H1 (cell line): ENCODE data around the gene CCL17. TPM values are rescaled to one million over a fixed set of nuclear protein-coding genes. Genes with fewer than 3 reads are reported as not detected.

Experiments used
- CTCF ChIA-PET: fragments of 300-600 bp; sonication (Branson Sonifier 250); formaldehyde crosslinking; loops from one replicate; lab custom pipeline; 2021; ENCODE audit not compliant: partially characterized antibody; lab: Charles Lee
- POLR2A ChIA-PET: fragments of 300-600 bp; sonication (Branson Sonifier 250); formaldehyde crosslinking; loops from one replicate; lab custom pipeline; 2021; ENCODE audit warnings: inconsistent platforms; ENCODE audit not compliant: partially characterized antibody; lab: Charles Lee
- DNase-seq, 2 experiments: peaks; one replicate each; pipeline versions ENCODE4 v3.0.0 to v3.0.0-alpha.2; 2010 to 2022; ENCODE audit warnings: low spot score in 2 of 2, low read depth in 1 of 2, mixed read lengths in 1 of 2
- FAIRE-seq: peaks from 2 replicates; lab custom pipeline; 2011; peaks lifted over from hg19 to GRCh38; lab: Jason Lieb, UNC
- H2AFZ ChIP-seq: 2 replicates; pipeline ENCODE4 v1.8.1; 2012; ENCODE audit warnings: low read length, inconsistent platforms
- H2AK5ac ChIP-seq: 2 replicates; pipeline ENCODE4 v1.6.1; 2013; ENCODE audit warnings: low read depth, low read length
- H2BK120ac ChIP-seq: replicated peaks from 2 replicates; pipeline ENCODE3; 2013; ENCODE audit warnings: low read depth, low read length, inconsistent platforms
- H2BK12ac ChIP-seq: 2 replicates; pipeline ENCODE4 v1.6.1; 2013; ENCODE audit warnings: low read depth, low read length
- H2BK15ac ChIP-seq: 2 replicates; pipeline ENCODE4 v1.6.1; 2013; ENCODE audit warnings: low read length
- H2BK20ac ChIP-seq: 2 replicates; pipeline ENCODE4 v1.6.1; 2013; ENCODE audit warnings: low read length
- H2BK5ac ChIP-seq: 2 replicates; pipeline ENCODE4 v1.6.1; 2013; ENCODE audit warnings: low read depth, low read length
- H3K14ac ChIP-seq: 2 replicates; pipeline ENCODE4 v1.6.1; 2013; ENCODE audit warnings: inconsistent platforms; ENCODE audit not compliant: insufficient read length
- H3K18ac ChIP-seq: 2 replicates; pipeline ENCODE4 v1.6.1; 2013; ENCODE audit warnings: low read length; ENCODE audit errors: extremely low read depth
- H3K23ac ChIP-seq: 2 replicates; pipeline ENCODE4 v1.6.1; 2013; ENCODE audit warnings: inconsistent platforms; ENCODE audit not compliant: insufficient read length
- H3K23me2 ChIP-seq: 2 replicates; pipeline ENCODE4 v1.6.1; 2013; ENCODE audit warnings: low read depth, low read length
- H3K27ac ChIP-seq: 2 replicates; pipeline ENCODE4 v1.6.1; 2011; ENCODE audit warnings: low read depth, low read length, inconsistent platforms
- H3K27me3 ChIP-seq, 4 experiments: replicated peaks in 1 of 4; 1 replicate in 1 of 4; 2 replicates in 3 of 4; pipeline versions ENCODE4 v1.6.1 to v1.8.1; 2011 to 2013; ENCODE audit warnings: low read length in 3 of 4, mild to moderate bottlenecking in 3 of 4, inconsistent platforms in 2 of 4, mixed read lengths in 2 of 4, moderate library complexity in 1 of 4; ENCODE audit not compliant: control insufficient read depth in 3 of 4, insufficient read depth in 3 of 4; ENCODE audit errors: extremely low read depth in 1 of 4
- H3K36me3 ChIP-seq, 4 experiments: 2 replicates each; pipeline versions ENCODE4 v1.6.1 to v1.8.1; 2011 to 2013; ENCODE audit warnings: mild to moderate bottlenecking in 4 of 4, low read length in 3 of 4, moderate library complexity in 2 of 4, control low read depth in 1 of 4, inconsistent platforms in 1 of 4; ENCODE audit not compliant: insufficient read depth in 4 of 4, control insufficient read depth in 2 of 4
- H3K4ac ChIP-seq: replicated peaks from 2 replicates; pipeline ENCODE3; 2013; ENCODE audit warnings: low read length, low read depth, mixed read lengths, inconsistent platforms; ENCODE audit not compliant: insufficient read length
- H3K4me1 ChIP-seq, 4 experiments: replicated peaks in 1 of 4; 1 replicate in 1 of 4; 2 replicates in 3 of 4; pipeline versions ENCODE4 v1.6.1 to v1.8.1; 2011 to 2013; ENCODE audit warnings: low read length in 3 of 4, inconsistent platforms in 2 of 4, mixed read lengths in 1 of 4; ENCODE audit not compliant: insufficient read depth in 4 of 4, control insufficient read depth in 3 of 4
- H3K4me2 ChIP-seq, 2 experiments: 2 replicates each; pipeline versions ENCODE4 v1.6.1 to v1.8.1; 2011 to 2013; ENCODE audit warnings: low read depth in 2 of 2, low read length in 2 of 2, control low read depth in 1 of 2, inconsistent platforms in 1 of 2, mild to moderate bottlenecking in 1 of 2; ENCODE audit not compliant: insufficient read depth in 1 of 2
- H3K4me3 ChIP-seq, 4 experiments: fragments of 200-600, 300-600 bp in 1 of 4; sonication (generic), shearing (Covaris generic), sonication (Bioruptor Twin) in 1 of 4; 2 replicates each; pipeline versions ENCODE4 v1.5.1 to v1.8.1; 2011 to 2016; ENCODE audit warnings: low read length in 4 of 4, low read depth in 3 of 4, control low read depth in 2 of 4, inconsistent platforms in 2 of 4, mild to moderate bottlenecking in 2 of 4, mixed read lengths in 1 of 4, moderate library complexity in 1 of 4; ENCODE audit not compliant: insufficient read depth in 2 of 4; ENCODE audit errors: extremely low read depth in 1 of 4
- H3K56ac ChIP-seq: replicated peaks from 2 replicates; pipeline ENCODE3; 2013; ENCODE audit warnings: low read depth, mild to moderate bottlenecking, mixed read lengths, low read length, inconsistent platforms; ENCODE audit not compliant: insufficient read length
- H3K79me1 ChIP-seq: 2 replicates; pipeline ENCODE4 v1.6.1; 2013; ENCODE audit warnings: low read depth, low read length, control low read depth
- H3K79me2 ChIP-seq, 2 experiments: 2 replicates each; pipeline versions ENCODE4 v1.6.1 to v1.8.1; 2012 to 2013; ENCODE audit warnings: low read length in 2 of 2, mild to moderate bottlenecking in 2 of 2, inconsistent platforms in 1 of 2; ENCODE audit not compliant: insufficient read depth in 2 of 2, control insufficient read depth in 1 of 2
- H3K9ac ChIP-seq, 4 experiments: replicated peaks in 1 of 4; 1 replicate in 1 of 4; 2 replicates in 3 of 4; pipeline versions ENCODE4 v1.6.1 to v1.8.1; 2011 to 2013; ENCODE audit warnings: low read depth in 3 of 4, low read length in 3 of 4, control low read depth in 2 of 4, mild to moderate bottlenecking in 2 of 4, moderate library complexity in 2 of 4, inconsistent platforms in 1 of 4; ENCODE audit errors: extremely low read depth in 1 of 4
- H3K9me3 ChIP-seq, 2 experiments: 2 replicates each; pipeline versions ENCODE4 v1.6.1 to v1.8.1; 2012 to 2013; ENCODE audit warnings: mild to moderate bottlenecking in 2 of 2, moderate library complexity in 2 of 2, control low read depth in 1 of 2, inconsistent platforms in 1 of 2, low read depth in 1 of 2, low read length in 1 of 2, mixed read lengths in 1 of 2; ENCODE audit not compliant: insufficient read depth in 2 of 2
- H4K20me1 ChIP-seq, 2 experiments: replicated peaks in 1 of 2; 2 replicates each; pipeline versions ENCODE3 to v1.8.1; 2011 to 2013; ENCODE audit warnings: inconsistent platforms in 2 of 2, low read length in 2 of 2, mild to moderate bottlenecking in 1 of 2; ENCODE audit not compliant: insufficient read depth in 2 of 2, control insufficient read depth in 1 of 2
- H4K5ac ChIP-seq: 2 replicates; pipeline ENCODE4 v1.6.1; 2013; ENCODE audit warnings: low read length, low read depth, mixed read lengths, inconsistent platforms; ENCODE audit not compliant: insufficient read length
- H4K8ac ChIP-seq: 2 replicates; pipeline ENCODE4 v1.8.0; 2013; ENCODE audit warnings: mild to moderate bottlenecking, moderate library complexity, low read length, inconsistent platforms; ENCODE audit not compliant: insufficient read depth; ENCODE audit errors: extremely low read depth
- H4K91ac ChIP-seq: replicated peaks from 2 replicates; pipeline ENCODE3; 2013; ENCODE audit warnings: low read length, mixed read lengths, inconsistent platforms; ENCODE audit not compliant: insufficient read length
- BCL11A ChIP-seq, 2 experiments: IDR thresholded peaks; one replicate each; pipeline ENCODE4 v1.6.1; 2011; ENCODE audit warnings: low read depth in 2 of 2, low read length in 2 of 2, mild to moderate bottlenecking in 2 of 2
- CBX5 ChIP-seq: fragments of 300-800, 300-1000 bp; sonication (generic); IDR thresholded peaks from 2 replicates; pipeline ENCODE4 v1.7.1; 2016; ENCODE audit warnings: antibody characterized with exemption, low read length, low read depth
- TAF7 ChIP-seq: optimal IDR thresholded peaks from 2 replicates; pipeline ENCODE3; 2011; ENCODE audit warnings: low read depth, mild to moderate bottlenecking, inconsistent platforms, low read length, moderate library complexity, borderline replicate concordance
- WGBS, 2 experiments: shearing (Covaris generic) in 1 of 2; methylation state at CpG; one replicate each; pipeline versions ENCODE4 v1.1.6 to v1.1.7; 2013 to 2015; ENCODE audit warnings: low lambda C conversion rate in 2 of 2, mixed read lengths in 2 of 2, inconsistent platforms in 1 of 2, low coverage in 1 of 2, missing lambda C conversion rate in 1 of 2; ENCODE audit not compliant: insufficient replicate concordance in 2 of 2, insufficient coverage in 1 of 2, insufficient read length in 1 of 2; ENCODE audit errors: extremely low coverage in 1 of 2, missing lambda C conversion rate in 1 of 2; 5-methylcytosine and 5-hydroxymethylcytosine counted together
- polyA plus RNA-seq, 7 experiments: library from polyadenylated mRNA; depleted of rRNA in 3 of 7; stranded (reverse) in 5 of 7; unstranded in 2 of 7; fragments of >200 nt in 5 of 7; fragments of 200-250 nt in 2 of 7; gene quantifications; 1 replicate in 5 of 7; 2 replicates in 1 of 7; 4 replicates in 1 of 7; pipeline versions ENCODE4 v1.2.1 to v1.2.3, GENCODE V29; 2011 to 2013; ENCODE audit warnings: missing spikeins in 2 of 7, mixed read lengths in 2 of 7
- total RNA-seq: library from RNA; stranded (reverse); fragmentation: NEBNext Ultra II Directional; extraction: Animal tissue kit (Norgen Biotek cat#: 25700); gene quantifications from 2 replicates; pipeline ENCODE4 v1.2.1, GENCODE V29; 2021

Gene CCL17
- total and polyA plus RNA-seq, 2 of the 8 experiments (the other 6 are each of a cell fraction or from before 2014, with no cell fraction given): not detected

DNA sequence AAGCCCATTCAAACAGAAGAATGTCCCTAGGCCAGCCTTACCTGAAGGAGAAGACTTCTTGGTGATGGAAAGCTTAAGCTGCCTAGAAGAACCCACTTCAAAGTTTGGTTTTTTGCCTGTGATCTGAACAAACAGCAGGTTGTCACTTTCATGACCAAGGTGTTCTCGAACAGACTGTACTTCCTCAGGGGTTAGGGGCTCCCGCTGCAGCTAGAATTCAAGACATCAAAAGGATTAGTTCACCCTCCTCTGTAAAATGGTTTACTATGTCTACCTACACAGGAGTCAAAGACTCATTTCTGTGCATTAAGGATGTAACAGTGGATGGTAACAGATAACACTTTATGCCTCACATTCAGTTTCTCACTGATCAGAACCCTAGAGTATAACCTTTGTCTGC is 29.4 kb downstream of the CCL17 start:
- no peak overlapping the region for H4K5ac ChIP-seq
- no peak for FAIRE-seq
- 100% methylated on average over 2 of the region's 2 CpGs; no CpG with 5 or more reads in 1 of the 2 experiments for WGBS, 2 experiments

More for the DNA sequence above, 29.4 kb downstream of the CCL17 start:
- Histone ChIP-seq H2BK5ac (no peak overlapping the region), H2BK15ac (no peak overlapping the region), H4K91ac (no peak overlapping the region), H2BK20ac (no peak overlapping the region), H4K20me1 (no peaks in the 10 kb centered on the region), H3K23me2 (no peaks in the 10 kb centered on the region), H3K9me3 (no peaks in the 10 kb centered on the region), H2BK12ac (no peak overlapping the region), H2AFZ (no peak overlapping the region), H3K4me1 (no peaks in the 10 kb centered on the region), H4K8ac (no peak overlapping the region), H3K18ac (no peak overlapping the region), H3K9ac (no peak overlapping the region)
- POLR2A ChIA-PET: interaction anchor here (0.9 to 1.6 kb wide), 3 partner anchors 10 to 94 kb away, joined by 3 to 4 read pairs (median 4); no protein-coding TSS in a partner anchor
- no peak for TF ChIP-seq CBX5
- TF ChIP-seq TAF7: no peak
- no peak for TF ChIP-seq BCL11A (IDR thresholded peaks at IDR 0.05; ENCODE audit: low read depth in 2 of 2, low read length in 2 of 2)
- TF ChIP-seq, all 59 proteins: peak for 0
- Histone ChIP-seq H3K4me3 (no peak overlapping the region), H3K36me3 (peaks cover 17 to 60% (median 49%) of the 10 kb centered on the region in 4 experiments; a peak in 7 of 8 replicates), H3K23ac (no peak overlapping the region), H3K4ac (no peak overlapping the region), H3K27ac (no peak overlapping the region), H2BK120ac (no peak overlapping the region), H3K79me2 (no peaks in the 10 kb centered on the region), H3K27me3 (no peaks in the 10 kb centered on the region), H2AK5ac (no peak overlapping the region), H3K79me1 (no peaks in the 10 kb centered on the region), H3K14ac (no peak overlapping the region), H3K4me2 (no peak overlapping the region), H3K56ac (no peak overlapping the region)
- CTCF ChIA-PET: interaction anchor here (0.6 to 4.4 kb wide), 3 partner anchors 16 to 386 kb away, joined by 3 to 34 read pairs (median 3); no protein-coding TSS in a partner anchor
- no peak for DNase-seq
